WERI-Rb-1 (cell line): ENCODE measurements around the gene IPPK.

Experiments used
- DNase-seq: peaks from one replicate; pipeline ENCODE4 v3.0.0-alpha.2; 2020
- H3K27ac ChIP-seq: fragments of 250-450 bp; sonication (Bioruptor Pico); 2 replicates; pipeline ENCODE4 v1.5.1; 2020; ENCODE audit warnings: mild to moderate bottlenecking, moderate library complexity
- H3K27me3 ChIP-seq: fragments of 250-450 bp; sonication (Bioruptor Pico); 2 replicates; pipeline ENCODE4 v1.5.1; 2021; ENCODE audit warnings: mild to moderate bottlenecking, low read depth, moderate library complexity; ENCODE audit not compliant: insufficient read depth, severe bottlenecking
- H3K36me3 ChIP-seq: fragments of 250-450 bp; sonication (Bioruptor Pico); 2 replicates; pipeline ENCODE4 v1.5.1; 2020; ENCODE audit warnings: mild to moderate bottlenecking, moderate library complexity
- H3K4me3 ChIP-seq: 2 replicates; pipeline ENCODE4 v1.5.1; 2011; ENCODE audit warnings: low read depth, mild to moderate bottlenecking, control low read depth, low read length
- H3K9me3 ChIP-seq: fragments of 250-450 bp; sonication (Bioruptor Pico); 2 replicates; pipeline ENCODE4 v1.5.1; 2021; ENCODE audit warnings: mild to moderate bottlenecking, moderate library complexity; ENCODE audit not compliant: severe bottlenecking
- TF ChIP-seq, protein P1 (sequence below): IDR thresholded peaks from 2 replicates; pipeline ENCODE4 v1.5.1; 2011; ENCODE audit warnings: low read depth, mild to moderate bottlenecking, control low read depth, inconsistent platforms, low read length

Gene IPPK

GRCh38 chr9:92707530-92707929 is 37.6 kb upstream of the IPPK start:
- H3K27ac ChIP-seq: no peak overlapping the region
- TF ChIP-seq, protein P1, sequence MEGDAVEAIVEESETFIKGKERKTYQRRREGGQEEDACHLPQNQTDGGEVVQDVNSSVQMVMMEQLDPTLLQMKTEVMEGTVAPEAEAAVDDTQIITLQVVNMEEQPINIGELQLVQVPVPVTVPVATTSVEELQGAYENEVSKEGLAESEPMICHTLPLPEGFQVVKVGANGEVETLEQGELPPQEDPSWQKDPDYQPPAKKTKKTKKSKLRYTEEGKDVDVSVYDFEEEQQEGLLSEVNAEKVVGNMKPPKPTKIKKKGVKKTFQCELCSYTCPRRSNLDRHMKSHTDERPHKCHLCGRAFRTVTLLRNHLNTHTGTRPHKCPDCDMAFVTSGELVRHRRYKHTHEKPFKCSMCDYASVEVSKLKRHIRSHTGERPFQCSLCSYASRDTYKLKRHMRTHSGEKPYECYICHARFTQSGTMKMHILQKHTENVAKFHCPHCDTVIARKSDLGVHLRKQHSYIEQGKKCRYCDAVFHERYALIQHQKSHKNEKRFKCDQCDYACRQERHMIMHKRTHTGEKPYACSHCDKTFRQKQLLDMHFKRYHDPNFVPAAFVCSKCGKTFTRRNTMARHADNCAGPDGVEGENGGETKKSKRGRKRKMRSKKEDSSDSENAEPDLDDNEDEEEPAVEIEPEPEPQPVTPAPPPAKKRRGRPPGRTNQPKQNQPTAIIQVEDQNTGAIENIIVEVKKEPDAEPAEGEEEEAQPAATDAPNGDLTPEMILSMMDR: no peak

GRCh38 chr9:92706218-92706940 is 36.4 kb upstream of the IPPK start:
- Histone ChIP-seq H3K4me3 (no peak overlapping the region), H3K9me3 (no peaks in the 10 kb centered on the region), H3K36me3 (peaks cover 17% of the 10 kb centered on the region), H3K27me3 (no peaks in the 10 kb centered on the region), H3K27ac (no peak overlapping the region)
- peak; percentile 51 for DNase-seq
- TF ChIP-seq, protein P1: peak; percentile 85

More at GRCh38 chr9:92707530-92707929, 37.6 kb upstream of the IPPK start:
- no peaks in the 10 kb centered on the region for H3K27me3 ChIP-seq
- H3K9me3 ChIP-seq: no peaks in the 10 kb centered on the region
- no peak overlapping the region for H3K4me3 ChIP-seq
- DNase-seq: no peak
- H3K36me3 ChIP-seq: peaks cover 23% of the 10 kb centered on the region

DNA sequence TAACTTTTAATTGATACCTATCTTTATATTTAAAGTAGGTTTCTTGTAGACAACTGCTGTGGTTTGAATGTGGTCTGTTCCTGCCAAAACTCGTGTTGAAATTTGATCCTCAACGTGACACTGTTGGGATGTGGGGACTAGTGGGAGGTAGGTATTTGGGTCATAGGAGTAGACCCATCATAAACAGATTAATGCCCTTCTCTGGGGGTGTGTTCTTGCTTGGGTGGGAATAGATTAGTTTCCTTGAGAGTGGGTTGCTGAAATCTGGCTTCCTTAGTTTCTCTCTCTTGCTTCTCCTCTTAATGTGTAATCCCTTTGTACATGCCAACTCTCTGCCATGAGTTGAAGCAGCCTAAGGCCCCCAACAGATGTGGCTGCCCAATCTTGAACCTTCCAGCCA is 34.6 kb upstream of the IPPK start:
- H3K27me3 ChIP-seq: no peaks in the 10 kb centered on the region
- H3K4me3 ChIP-seq: no peak overlapping the region
- no peaks in the 10 kb centered on the region for H3K9me3 ChIP-seq
- no peak for DNase-seq
- H3K27ac ChIP-seq: no peak overlapping the region
- TF ChIP-seq, protein P1: no peak
- H3K36me3 ChIP-seq: peaks cover 3% of the 10 kb centered on the region; the same call in 1 of the 2 replicates

- H3K4me3 ChIP-seq: no peak overlapping the region
- H3K27ac ChIP-seq: no peak overlapping the region
- TF ChIP-seq, protein P1: no peak
- peaks cover 2% of the 10 kb centered on the region for H3K9me3 ChIP-seq
- DNase-seq: no peak
- no peaks in the 10 kb centered on the region for H3K36me3 ChIP-seq
- H3K27me3 ChIP-seq: no peaks in the 10 kb centered on the region
Measured at GRCh38 chr9:92696619-92697018, 26.7 kb upstream of the IPPK start.

DNA sequence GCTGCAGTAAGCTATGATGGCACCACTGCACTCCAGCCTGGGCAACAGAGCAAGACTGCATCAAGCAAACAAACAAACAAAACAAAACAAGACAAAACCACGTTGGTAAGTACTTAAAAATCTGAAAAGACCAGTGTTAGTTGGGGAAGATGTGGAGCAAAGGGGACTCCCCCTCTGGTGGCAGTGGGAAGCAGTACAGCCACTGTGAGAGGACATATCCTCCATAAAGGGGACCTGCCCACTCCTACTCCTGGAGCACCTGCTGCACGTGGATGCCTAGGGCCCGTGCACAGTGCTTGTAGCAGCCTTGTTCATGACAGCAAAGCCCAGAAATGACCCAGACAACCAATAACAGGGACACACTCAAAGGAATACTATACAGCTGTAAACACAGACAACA is 17.0 kb upstream of the IPPK start:
- Histone ChIP-seq H3K36me3 (no peaks in the 10 kb centered on the region), H3K27me3 (no peaks in the 10 kb centered on the region), H3K4me3 (no peak overlapping the region), H3K27ac (no peak overlapping the region), H3K9me3 (peaks cover 4% of the 10 kb centered on the region)
- DNase-seq: no peak
- TF ChIP-seq, protein P1: 0 out of 2 replicates have a peak, but pooled peaks have one; percentile 34

DNA sequence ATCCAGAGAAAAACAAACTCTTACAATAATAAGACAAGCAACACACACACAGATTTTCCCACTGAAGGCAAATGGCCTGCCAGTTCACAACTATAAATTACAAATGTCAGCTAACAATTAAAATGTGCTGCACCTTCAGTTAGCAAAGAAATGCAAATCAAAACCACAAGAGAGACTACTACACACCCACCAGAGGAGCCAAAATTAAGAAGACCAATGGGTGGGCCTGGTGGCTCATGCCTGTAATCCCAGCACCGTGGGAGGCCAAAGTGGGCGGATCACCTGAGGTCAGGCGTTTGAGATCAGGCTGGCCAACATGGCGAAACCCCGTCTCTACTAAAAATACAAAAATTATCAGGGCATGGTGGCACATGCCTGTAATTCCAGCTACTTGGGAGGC is 15.1 kb upstream of the IPPK start:
- Histone ChIP-seq H3K4me3 (no peak overlapping the region), H3K27me3 (no peaks in the 10 kb centered on the region), H3K27ac (no peak overlapping the region), H3K36me3 (no peaks in the 10 kb centered on the region), H3K9me3 (no peaks in the 10 kb centered on the region)
- TF ChIP-seq, protein P1: no peak
- DNase-seq: no peak
